Lung (tissue), 12 donors: ENCODE results near the gene ABCB6. TPM values are rescaled to one million over a fixed set of nuclear protein-coding genes. Genes with fewer than 3 reads are reported as not detected.

Source experiments
- ATAC-seq: fragments of 200-7000 bp; cut with Tn5 transposase; one replicate; pipeline ENCODE4 v1.9.1; 2020; ENCODE audit warnings: moderate number of reproducible peaks; ENCODE audit not compliant: insufficient read depth, low FRiP score
- DNase-seq, 3 donors: peaks; one replicate each; pipeline ENCODE4 v3.0.0-alpha.2; 2013 to 2017
- H3K27ac ChIP-seq, 2 donors: one replicate each; pipeline ENCODE4 v1.5.1; 2013; ENCODE audit warnings: mild to moderate bottlenecking in 2 of 2, moderate library complexity in 2 of 2, control low read depth in 1 of 2, inconsistent platforms in 1 of 2, low read depth in 1 of 2, low read length in 1 of 2
- H3K27me3 ChIP-seq, 3 donors: one replicate each; pipeline ENCODE4 v1.5.1; 2013; ENCODE audit warnings: low read length in 2 of 3; ENCODE audit not compliant: control insufficient read depth in 3 of 3, insufficient read depth in 3 of 3
- H3K36me3 ChIP-seq, 4 donors: one replicate each; pipeline ENCODE4 v1.5.1; 2013; ENCODE audit warnings: low read length in 4 of 4, mild to moderate bottlenecking in 1 of 4, moderate library complexity in 1 of 4; ENCODE audit not compliant: control insufficient read depth in 4 of 4, insufficient read depth in 4 of 4
- H3K4me1 ChIP-seq, 5 donors: one replicate each; pipeline ENCODE4 v1.5.1; 2013; ENCODE audit warnings: low read length in 5 of 5, mild to moderate bottlenecking in 2 of 5, moderate library complexity in 1 of 5; ENCODE audit not compliant: control insufficient read depth in 5 of 5, insufficient read depth in 5 of 5
- H3K4me3 ChIP-seq: one replicate; pipeline ENCODE4 v1.5.1; 2013; ENCODE audit warnings: mild to moderate bottlenecking, control low read depth, moderate library complexity
- H3K9ac ChIP-seq, 2 donors: one replicate each; pipeline ENCODE4 v1.5.1; 2013; ENCODE audit warnings: low read length in 2 of 2, control low read depth in 1 of 2; ENCODE audit not compliant: insufficient read depth in 1 of 2
- H3K9me3 ChIP-seq, 4 donors: one replicate each; pipeline ENCODE4 v1.5.1; 2013; ENCODE audit warnings: low read length in 3 of 4, mild to moderate bottlenecking in 1 of 4, moderate library complexity in 1 of 4; ENCODE audit not compliant: control insufficient read depth in 4 of 4, insufficient read depth in 3 of 4
- WGBS, 2 donors: extraction: QIAGEN DNeasy Blood & Tissue Kit; methylation state at CpG; one replicate each; pipeline ENCODE4 v1.1.7; 2013; 5-methylcytosine and 5-hydroxymethylcytosine counted together
- polyA plus RNA-seq, 2 donors: library from polyadenylated mRNA; stranded (reverse); fragments of 200-250 nt; gene quantifications; one replicate each; pipeline ENCODE4 v1.2.1, GENCODE V29; 2013
- total RNA-seq, 2 donors: library from RNA; depleted of rRNA in 1 of 2; stranded (reverse); fragments of >200 nt in 1 of 2; gene quantifications; one replicate each; pipeline ENCODE4 v1.2.1, GENCODE V29; 2014 to 2021
- TF ChIP-seq, protein P1 (sequence below): IDR thresholded peaks from 2 replicates; pipeline ENCODE4 v1.5.1; 2012; ENCODE audit warnings: mild to moderate bottlenecking; ENCODE audit errors: control extremely low read depth, extremely low read depth
- donor health status: control.
- donor health status: control.
- donor health status: Bipolar disorder and iron deficiency.
- donor health status: healthy.
- donor health status: DM: yes; HTN: yes; CAD: no.

Gene ABCB6
- total and polyA plus RNA-seq, 4 donors = 17.2 to 49.4 (median 34.0) TPM

DNA sequence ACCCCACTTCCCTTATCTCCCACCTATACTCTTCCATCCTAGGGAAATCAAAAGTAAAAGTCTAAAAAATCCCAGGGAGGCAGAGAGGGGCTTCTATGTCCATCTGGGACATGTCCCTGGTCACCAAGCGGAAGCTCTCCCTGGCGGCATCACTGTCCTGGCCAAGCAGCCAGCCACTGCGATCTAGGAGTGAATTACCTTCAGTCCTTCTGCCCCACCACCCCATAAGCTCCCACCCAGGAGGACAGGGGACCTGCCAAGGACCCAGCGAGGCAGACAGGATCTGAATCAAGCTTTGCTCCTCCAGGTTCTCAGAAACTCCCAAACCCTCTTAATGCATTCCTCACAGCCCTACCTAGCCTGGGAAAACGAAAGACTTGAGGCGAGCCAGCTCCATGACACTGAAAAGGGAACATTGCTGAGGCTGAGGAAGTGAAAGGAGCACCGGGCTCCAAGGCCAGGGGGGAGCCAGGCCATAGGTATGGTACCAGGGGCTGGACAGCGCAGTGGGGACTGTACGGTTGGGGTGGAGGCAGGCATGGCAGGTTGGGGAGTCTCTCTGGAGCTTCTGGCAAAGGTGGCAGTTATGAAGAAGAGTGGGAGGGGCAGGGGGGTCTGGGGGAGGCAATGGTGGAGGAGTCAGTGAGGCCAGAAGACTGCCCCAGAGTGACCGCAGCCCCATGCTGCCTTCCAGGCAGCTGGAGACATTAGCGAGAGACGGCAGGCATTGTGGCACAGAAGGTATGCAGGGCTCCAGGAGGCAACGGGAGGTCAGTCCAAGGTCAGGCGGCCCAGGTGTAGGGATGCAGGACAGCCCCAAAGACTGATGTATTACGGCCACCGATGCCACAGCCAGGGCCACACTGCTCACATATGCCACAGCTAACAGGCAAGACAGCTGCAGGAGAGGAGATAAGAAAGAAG lies 46.3 kb downstream of the ABCB6 start:
- DNase-seq (no peak), ATAC-seq (no peak)
- H3K9ac ChIP-seq = no peak overlapping the region
- H3K4me1 ChIP-seq = peaks cover 0 to 11% (median 2%) of the 10 kb centered on the region in 5 donors
- WGBS, 2 donors = 85 to 90% methylated on average over 16 of the region's 16 CpGs
- no peak overlapping the region for H3K4me3 ChIP-seq
- no peaks in the 10 kb centered on the region for H3K9me3 ChIP-seq
- H3K36me3 ChIP-seq = peaks cover 2 to 25% (median 11%) of the 10 kb centered on the region in 4 donors
- H3K27me3 ChIP-seq = no peaks in the 10 kb centered on the region
- TF ChIP-seq, protein P1, sequence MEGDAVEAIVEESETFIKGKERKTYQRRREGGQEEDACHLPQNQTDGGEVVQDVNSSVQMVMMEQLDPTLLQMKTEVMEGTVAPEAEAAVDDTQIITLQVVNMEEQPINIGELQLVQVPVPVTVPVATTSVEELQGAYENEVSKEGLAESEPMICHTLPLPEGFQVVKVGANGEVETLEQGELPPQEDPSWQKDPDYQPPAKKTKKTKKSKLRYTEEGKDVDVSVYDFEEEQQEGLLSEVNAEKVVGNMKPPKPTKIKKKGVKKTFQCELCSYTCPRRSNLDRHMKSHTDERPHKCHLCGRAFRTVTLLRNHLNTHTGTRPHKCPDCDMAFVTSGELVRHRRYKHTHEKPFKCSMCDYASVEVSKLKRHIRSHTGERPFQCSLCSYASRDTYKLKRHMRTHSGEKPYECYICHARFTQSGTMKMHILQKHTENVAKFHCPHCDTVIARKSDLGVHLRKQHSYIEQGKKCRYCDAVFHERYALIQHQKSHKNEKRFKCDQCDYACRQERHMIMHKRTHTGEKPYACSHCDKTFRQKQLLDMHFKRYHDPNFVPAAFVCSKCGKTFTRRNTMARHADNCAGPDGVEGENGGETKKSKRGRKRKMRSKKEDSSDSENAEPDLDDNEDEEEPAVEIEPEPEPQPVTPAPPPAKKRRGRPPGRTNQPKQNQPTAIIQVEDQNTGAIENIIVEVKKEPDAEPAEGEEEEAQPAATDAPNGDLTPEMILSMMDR = no peak
- H3K27ac ChIP-seq = peak overlapping the region in 1 of 2 donors; percentile 20

DNA sequence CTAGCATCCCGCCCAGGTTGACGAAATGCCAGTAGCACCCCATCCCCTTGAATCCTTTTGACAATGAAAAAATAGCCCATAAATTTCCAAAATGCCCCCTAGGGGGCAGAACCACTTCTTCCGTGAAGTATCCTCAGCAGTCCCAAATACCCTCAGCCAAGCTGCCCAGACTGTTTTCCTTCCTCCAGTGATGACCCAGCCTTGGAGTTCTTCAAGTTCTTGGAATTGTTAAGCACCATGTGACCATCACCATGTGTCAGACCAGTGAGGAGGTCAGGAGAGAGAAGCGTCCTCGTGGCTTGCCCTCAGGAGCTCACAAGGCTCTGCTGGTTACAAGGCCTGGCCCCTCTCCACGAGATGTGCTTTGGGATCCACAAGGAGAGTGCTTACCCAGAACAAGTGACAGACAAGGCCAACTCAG lies 47.5 kb downstream of the ABCB6 start:
- 39 to 49% methylated on average over 6 of the region's 6 CpGs for WGBS, 2 donors
- no peaks in the 10 kb centered on the region for H3K9me3 ChIP-seq
- peak overlapping the region in 1 of 2 donors; percentile 78 for H3K27ac ChIP-seq
- TF ChIP-seq, protein P1 = peak; percentile 42
- H3K4me1 ChIP-seq = peaks cover 0 to 7% (median 2%) of the 10 kb centered on the region in 5 donors
- H3K36me3 ChIP-seq = peaks cover 2 to 25% (median 11%) of the 10 kb centered on the region in 4 donors
- peak; percentile 57 for ATAC-seq
- no peak overlapping the region for H3K9ac ChIP-seq
- no peak overlapping the region for H3K4me3 ChIP-seq
- peak; percentile 50 to 63 (median 54) for DNase-seq
- no peaks in the 10 kb centered on the region for H3K27me3 ChIP-seq

DNA sequence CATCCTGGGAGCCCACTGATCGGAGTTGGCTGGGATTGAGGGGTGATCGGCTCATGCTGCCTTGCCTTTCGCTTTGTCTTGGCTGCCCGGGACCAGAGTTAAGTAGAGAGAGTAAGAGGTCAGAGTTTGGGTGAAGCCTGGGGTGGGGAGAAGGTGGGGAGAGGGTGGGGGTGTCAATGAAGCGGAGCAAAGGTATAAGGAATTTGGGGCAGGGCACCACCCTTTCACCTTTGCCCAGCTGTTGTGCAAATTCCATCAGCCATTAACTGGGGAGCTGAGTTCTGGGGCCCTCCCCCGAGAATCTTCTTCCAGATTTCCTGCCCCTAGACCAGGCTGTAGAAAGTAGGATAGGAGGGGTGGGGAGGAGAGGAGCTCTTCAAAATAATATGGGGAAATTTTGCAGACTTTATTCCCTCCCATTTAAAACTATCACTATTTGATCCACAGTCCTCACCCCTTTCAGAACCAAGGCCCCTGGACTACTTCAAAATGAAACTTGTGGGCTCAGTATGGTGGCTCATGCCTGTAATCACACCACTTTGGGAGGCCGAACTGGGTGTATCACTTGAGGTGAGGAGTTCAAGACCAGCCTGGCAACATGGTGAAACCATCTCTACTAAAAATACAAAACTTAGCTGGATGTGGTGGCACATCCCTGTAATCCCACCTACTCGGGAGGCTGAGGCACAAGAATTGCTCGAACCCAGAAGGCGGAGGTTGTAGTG lies 48.7 kb downstream of the ABCB6 start, which contains the start of gene SLC23A3:
Gene SLC23A3, minus strand, starts transcription at position 100 of the 725 bp plus-strand sequence. Its CDS starts 45 bp downstream, at position 55.
- Histone ChIP-seq H3K4me1 (peaks cover 0 to 2% (median 0%) of the 10 kb centered on the region in 5 donors), H3K4me3 (no peak within 1 kb of the TSS), H3K36me3 (peaks cover 2 to 25% (median 11%) of the 10 kb centered on the region in 4 donors), H3K9ac (no peak within 1 kb of the TSS), H3K27me3 (no peaks in the 10 kb centered on the region), H3K9me3 (no peaks in the 10 kb centered on the region), H3K27ac (no peak within 1 kb of the TSS)
- DNase-seq (no peak), ATAC-seq (no peak)
- TF ChIP-seq, protein P1 = no peak
- 91 to 95% methylated on average over 10 of the region's 10 CpGs for WGBS, 2 donors
